HG02623 (cell line): ENCODE data around the gene GPLD1.
"Not testable (repeated sequence)": the region's sequence is repeated elsewhere in the genome, so short reads cannot be mapped to it uniquely, and the experiment has no call there.

ENCODE experiments used
- ATAC-seq: cut with Tn5 transposase; IDR thresholded peaks from one replicate; pipeline ENCODE4 v1.9.1; 2021; ENCODE audit warnings: moderate library complexity; ENCODE audit not compliant: unreplicated experiment

The GPLD1 gene

GRCh38 chr6:24489470-24489869, at the start of gene GPLD1:
TSS of gene GPLD1 (minus strand) at chr6:24489578. CDS start at chr6:24489511, 67 bp downstream.
- ATAC-seq = no peak

GRCh38 chr6:24537771-24538385, 48.5 kb upstream of the GPLD1 start:
- no peak for ATAC-seq

- no peak for ATAC-seq
These were observed 47.8 kb upstream of the GPLD1 start for GRCh38 chr6:24537082-24537699.

GRCh38 chr6:24536466-24536865, 47.1 kb upstream of the GPLD1 start:
- ATAC-seq = no peak

GRCh38 chr6:24535210-24535609, 45.8 kb upstream of the GPLD1 start:
- ATAC-seq = no peak

GRCh38 chr6:24534329-24534728, 45.0 kb upstream of the GPLD1 start:
- ATAC-seq = no peak

- no peak for ATAC-seq
These were observed 40.6 kb upstream of the GPLD1 start for GRCh38 chr6:24529985-24530384.

- ATAC-seq = no peak
These were observed 35.4 kb upstream of the GPLD1 start for GRCh38 chr6:24524805-24525204.

- no peak for ATAC-seq
These were observed 35.0 kb upstream of the GPLD1 start for GRCh38 chr6:24524329-24524728.

GRCh38 chr6:24522228-24523176, 33.1 kb upstream of the GPLD1 start:
- peak; percentile 36 for ATAC-seq

- peak; percentile 45 for ATAC-seq
These were observed 31.7 kb upstream of the GPLD1 start for GRCh38 chr6:24520929-24521546.

GRCh38 chr6:24517659-24518543, 28.5 kb upstream of the GPLD1 start:
- ATAC-seq = peak; percentile 73

GRCh38 chr6:24513602-24514001, 24.2 kb upstream of the GPLD1 start:
- ATAC-seq = peak; percentile 56

GRCh38 chr6:24511976-24512375, 22.6 kb upstream of the GPLD1 start:
- not testable (repeated sequence) for ATAC-seq

- no peak for ATAC-seq
These were observed 17.6 kb upstream of the GPLD1 start for GRCh38 chr6:24506814-24507520.

- no peak for ATAC-seq
These were observed 15.5 kb upstream of the GPLD1 start for GRCh38 chr6:24504649-24505586.

GRCh38 chr6:24504287-24504648, 14.9 kb upstream of the GPLD1 start:
- ATAC-seq = no peak

GRCh38 chr6:24501914-24502313, 12.5 kb upstream of the GPLD1 start:
- ATAC-seq = no peak

GRCh38 chr6:24501374-24501773, 12.0 kb upstream of the GPLD1 start:
- ATAC-seq = no peak
